Fibroblast of skin of right biceps (primary cell): ENCODE results near the gene PIGR.

ENCODE experiments used
- DNase-seq: peaks from one replicate; pipeline ENCODE4 v3.0.0-alpha.2; 2013

Gene PIGR

DNA sequence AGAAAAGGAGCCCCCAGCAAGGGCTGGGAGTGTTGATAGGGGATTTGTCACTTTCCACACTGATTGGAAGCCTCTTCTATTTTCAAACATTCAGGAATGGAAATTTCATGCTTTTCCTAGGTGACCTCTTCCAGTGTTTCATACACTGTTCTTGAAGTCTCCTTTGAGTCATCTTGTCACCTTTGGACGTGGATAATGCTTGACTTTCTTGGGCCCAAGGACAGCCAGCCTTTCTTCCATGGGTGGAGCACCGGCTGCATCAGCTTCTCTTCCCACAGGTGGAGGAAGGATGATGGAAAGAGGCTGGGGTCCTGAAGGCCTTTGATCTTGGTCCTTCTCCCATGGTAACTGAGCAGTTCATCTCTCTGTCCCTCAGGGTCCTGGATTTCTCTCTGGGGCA is 11.9 kb upstream of the PIGR start:
- no peak for DNase-seq

DNA sequence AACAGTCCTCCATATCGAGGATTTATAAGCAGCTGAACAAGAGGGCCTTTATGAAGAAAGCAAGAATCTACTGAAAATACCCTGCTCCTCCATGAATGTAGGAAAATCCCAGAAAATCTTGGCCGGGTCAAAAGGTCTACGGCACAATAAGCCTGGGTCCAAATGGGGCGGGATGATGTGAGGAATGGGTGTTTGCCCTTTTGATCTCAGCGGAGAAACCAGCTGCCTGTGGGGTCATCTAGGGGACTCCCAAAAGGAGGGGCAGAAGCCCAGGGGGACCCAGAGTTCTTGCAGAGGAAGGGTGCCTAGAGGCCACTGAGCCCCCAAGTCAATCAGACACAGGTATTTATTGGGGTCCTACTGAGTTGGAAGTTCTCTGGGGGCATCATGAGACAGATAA is 11.4 kb upstream of the PIGR start:
- no peak for DNase-seq

GRCh38 chr1:206955476-206956451 is 9.5 kb upstream of the PIGR start:
- DNase-seq, result peak; percentile 42

DNA sequence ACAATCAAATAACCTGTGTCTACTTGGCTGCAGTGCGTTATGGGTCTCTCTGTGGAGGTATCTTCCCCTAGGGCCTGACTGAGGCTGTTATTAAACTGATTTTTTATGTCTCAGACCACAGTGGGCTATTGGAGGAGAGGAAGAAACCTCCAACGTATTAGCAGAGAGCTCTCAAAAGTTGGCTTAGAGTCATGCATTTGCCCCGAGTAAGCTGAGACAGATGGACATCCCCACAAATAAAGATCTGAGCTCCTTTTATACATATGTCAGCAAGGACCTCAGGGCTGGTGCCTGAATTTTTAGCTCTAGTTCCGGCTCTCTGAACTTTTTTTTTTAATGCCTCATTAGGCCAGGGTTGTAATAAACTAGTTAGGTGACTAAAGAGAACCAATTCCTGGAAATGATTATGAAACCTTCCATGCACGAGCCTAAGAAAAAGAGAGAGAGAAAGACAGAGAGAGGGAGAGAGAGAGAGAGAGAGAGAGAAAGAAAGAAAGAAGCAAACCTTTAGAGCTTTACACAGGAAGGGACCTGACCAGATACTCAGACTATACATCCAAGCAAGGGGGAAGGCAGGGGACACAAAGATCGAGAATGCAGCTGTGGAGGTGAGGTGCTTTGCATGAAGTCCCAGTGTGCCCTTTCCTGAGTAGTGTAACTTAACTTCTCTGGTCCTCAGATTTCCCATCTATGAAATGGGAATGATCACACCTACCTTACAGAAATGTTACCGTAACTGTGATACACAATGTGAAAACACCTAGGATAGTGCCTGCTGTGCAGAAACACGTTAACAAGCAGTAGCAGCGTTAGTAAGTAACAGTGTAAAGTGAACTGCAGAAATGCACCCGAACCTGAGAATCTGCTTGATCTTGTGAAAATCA is 8.4 kb upstream of the PIGR start:
- no peak for DNase-seq

- DNase-seq, result no peak
Measured at GRCh38 chr1:206953626-206954025, 7.4 kb upstream of the PIGR start.

DNA sequence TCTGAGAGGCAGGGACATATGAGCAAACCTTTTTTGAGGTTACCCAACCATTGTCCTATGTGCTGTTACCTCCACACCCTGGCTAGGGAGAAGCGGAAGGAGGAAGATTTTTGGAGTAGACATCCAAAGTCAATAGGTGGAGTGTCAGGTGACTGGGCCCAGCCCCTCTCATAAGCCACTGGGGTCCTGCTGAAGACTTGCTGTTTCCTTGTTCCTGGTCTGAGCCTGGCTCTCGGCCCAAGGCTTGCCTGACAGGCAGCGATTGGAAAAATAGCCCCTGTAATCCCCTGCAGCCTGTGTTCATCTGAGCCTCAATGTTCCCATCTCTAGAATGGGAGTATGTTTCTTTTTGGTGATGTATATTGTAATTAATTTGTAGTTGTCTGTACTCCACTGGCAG is 6.9 kb upstream of the PIGR start:
- no peak for DNase-seq

- no peak for DNase-seq
Measured at GRCh38 chr1:206952171-206952570, 5.9 kb upstream of the PIGR start.

GRCh38 chr1:206951318-206952100 is 5.2 kb upstream of the PIGR start:
- DNase-seq, result no peak

GRCh38 chr1:206949641-206950040 is 3.4 kb upstream of the PIGR start:
- no peak for DNase-seq

DNA sequence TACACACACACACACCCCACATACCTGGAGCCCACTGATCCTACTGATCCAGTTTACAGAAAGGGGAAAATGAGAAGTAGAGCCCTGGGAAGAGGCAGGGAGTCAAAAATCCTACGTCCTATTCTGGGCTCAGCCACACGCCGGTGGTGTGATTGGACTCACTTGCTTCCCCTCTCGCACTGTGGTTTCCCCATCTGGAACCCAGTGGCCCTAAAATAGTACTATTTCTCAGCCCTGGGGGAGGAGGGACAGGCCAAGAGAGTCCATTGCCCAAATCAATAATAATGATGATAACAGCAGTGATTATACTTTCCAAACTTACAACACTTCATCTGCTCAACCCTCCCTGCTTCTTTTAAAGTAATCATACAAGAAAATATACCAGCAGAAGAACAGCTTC is 2.9 kb upstream of the PIGR start:
- DNase-seq, result no peak

DNA sequence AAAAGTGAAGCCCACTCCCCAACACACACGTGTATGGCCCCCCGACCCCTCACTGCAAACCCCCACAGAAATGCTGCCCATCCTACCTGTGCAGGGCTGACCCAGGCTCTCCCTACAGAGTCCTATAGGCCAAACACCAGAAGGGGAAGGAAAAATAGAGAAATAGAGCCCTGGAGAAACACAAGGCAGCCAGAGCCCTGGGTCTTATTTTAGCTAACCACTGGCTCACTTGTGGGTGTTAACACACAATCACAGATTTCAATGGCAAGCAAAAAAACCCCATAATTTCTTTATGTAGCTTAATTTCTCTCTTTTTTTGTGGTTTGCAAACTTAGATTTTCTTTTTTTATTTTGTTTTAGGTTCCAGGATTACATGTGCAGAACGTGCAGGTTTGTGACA is 989 bp upstream of the PIGR start:
- DNase-seq, result no peak

DNA sequence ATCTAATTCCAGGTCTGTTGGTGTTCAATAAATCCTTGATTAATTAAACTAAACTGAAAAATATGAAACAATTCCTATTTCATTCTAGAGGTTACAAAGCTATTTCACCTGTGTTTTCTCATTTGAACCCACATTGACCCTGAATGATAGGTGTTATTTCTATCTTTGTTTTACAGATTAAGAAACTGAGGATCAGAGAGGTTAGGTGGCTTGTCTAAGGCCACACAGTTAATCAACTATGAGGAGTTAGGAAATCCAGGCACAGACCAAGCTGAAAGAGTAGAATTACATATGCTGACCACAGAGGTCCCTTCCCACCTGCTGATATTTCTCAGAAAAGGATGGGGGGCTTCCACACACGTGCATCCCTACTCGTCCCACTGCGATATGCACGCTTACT is 487 bp downstream of the PIGR start:
- no peak for DNase-seq

GRCh38 chr1:206944703-206945102 is 1.6 kb downstream of the PIGR start:
- DNase-seq, result no peak

DNA sequence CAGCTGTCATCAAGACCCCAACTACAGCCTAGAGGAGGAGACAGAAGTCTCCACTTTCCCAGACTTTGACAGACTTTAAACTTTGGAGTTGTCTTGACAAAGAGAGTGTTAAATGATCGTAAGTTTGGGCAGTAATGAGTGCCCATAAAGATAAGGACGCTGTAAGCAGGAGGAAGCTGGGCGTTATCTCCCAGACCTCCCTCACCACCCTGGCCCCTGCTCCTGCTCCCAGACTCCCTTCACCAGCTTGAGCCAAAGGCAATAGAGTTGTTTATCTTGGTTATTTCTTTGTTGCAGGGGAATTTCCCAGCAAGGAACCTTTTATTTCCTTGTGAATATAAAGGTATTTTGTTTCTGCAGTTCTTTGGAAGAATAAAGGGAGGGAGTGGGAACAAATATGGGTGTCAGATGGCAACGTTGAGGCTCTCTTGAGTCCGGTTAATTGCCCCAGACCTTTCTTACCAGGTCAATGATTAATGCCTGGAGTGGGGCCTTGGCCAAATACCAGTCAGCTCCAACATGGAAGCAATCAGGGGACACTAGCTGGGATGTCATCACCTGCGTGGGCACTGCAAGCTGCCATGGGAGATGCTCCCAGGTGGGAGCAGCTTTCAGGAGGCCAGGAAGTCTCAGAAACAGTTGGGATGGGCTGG is 4.4 kb downstream of the PIGR start:
- no peak for DNase-seq

DNA sequence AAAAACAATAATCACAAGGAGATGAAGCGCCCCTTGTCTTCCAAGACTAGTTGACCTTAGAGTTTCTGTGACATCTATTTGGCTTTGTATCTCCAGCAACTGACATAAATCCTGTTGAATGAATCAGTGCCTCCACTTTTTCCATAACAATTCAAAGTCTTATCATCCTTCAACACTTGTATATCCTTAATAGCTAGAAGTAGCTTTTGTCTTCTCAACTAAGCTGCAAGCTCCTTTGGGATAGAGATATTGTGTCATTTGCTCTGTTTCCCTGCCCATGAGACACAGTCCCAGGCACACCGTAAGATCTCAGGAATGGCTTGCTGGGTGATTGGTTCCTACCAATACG is 5.7 kb downstream of the PIGR start:
- no peak for DNase-seq

- DNase-seq, result no peak
Measured at GRCh38 chr1:206939841-206940587, 6.3 kb downstream of the PIGR start.

DNA sequence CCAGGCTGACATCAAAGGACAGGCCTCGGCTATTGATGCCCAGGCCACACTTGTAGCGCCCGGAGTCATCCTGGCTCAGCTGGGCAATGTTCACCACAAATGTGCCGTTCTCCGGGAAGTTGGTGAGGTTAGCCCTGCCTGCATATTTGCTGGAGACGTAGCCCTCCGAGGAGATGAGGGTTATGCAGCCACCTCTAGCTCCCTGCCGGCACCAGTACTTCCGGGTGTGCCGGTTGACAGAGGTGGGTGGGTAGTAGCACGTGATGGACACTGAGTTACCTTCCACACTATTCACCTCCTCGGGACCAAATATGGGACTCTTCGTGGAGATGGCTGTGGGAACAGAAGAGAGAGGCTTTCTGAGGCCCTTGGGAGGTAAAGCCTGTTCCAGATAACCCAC is 7.1 kb downstream of the PIGR start:
- DNase-seq, result no peak

DNA sequence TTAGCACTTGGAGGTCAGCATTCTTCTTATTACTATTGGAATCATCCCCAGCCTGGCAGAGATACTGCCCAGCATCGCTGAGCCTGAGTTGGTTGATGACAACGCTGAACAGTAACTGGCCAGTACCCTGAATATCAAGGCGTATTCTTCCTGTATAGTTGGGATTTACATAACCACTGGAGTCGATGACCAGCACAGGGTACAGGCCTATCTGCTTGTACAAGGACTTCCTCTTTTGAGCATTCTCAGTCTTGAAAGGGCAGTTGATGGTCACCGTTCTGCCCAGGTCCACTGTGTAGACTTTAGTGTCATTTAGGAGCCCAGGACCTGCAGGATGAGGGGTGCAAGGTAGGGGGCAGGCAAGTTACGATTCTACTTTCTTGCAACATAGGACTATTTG is 8.8 kb downstream of the PIGR start:
- no peak for DNase-seq

DNA sequence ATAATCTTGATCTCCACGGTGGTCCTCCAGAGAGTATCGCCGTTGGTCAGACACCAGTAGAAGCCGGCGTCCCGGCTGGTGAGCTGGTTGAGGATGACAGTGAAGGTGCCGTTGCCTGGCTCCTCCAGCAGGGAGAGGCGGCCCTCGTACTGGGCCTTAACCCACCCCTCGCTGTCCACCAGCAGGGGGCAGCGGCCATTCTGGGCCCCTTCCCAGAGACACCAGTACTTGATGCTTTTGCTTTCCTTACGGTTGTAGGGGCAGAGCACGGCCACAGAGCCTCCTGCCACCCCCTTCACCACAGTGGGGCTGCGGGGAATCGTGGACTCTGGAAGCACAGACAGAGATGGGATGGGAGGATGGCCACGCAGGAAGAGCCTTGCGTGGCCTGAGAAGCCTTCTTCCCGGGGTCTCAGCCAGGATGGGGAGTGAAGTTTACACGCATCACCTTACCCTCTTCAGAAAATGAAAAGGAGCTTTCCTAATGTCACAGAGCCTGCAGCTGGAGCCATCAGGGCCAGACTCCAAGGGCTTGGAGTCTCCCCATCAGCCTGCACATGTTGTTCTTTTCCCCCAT is 10.7 kb downstream of the PIGR start:
- DNase-seq, result peak; percentile 15

DNA sequence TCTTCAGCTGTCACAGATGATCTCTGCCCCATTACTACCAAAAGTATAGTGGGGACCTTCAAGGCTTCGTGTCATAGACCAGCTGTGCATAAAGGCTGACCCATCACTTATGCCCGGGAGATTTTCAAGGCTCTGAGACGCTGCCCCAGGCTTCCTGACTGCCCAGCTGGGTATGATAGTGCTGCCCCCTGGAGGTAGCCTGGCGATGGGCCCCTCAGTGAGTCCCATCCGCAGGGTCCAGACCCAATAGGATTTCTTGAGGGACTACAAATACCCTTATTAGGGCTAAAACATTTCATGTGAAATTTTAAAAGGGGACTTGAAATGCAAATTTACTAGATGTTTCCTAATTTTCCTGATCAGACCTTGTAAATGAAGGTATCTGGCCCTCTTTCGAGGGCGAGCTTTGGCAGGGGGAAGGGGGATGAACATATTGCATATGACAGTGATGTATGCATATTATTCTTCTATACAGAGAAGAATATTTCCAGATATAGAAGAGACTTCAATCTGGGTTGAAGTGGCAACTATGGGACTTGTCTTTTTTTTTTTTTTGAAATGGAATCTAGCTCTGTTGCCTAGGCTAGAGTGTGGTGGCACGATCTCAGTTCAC is 12.8 kb downstream of the PIGR start:
- DNase-seq, result no peak

DNA sequence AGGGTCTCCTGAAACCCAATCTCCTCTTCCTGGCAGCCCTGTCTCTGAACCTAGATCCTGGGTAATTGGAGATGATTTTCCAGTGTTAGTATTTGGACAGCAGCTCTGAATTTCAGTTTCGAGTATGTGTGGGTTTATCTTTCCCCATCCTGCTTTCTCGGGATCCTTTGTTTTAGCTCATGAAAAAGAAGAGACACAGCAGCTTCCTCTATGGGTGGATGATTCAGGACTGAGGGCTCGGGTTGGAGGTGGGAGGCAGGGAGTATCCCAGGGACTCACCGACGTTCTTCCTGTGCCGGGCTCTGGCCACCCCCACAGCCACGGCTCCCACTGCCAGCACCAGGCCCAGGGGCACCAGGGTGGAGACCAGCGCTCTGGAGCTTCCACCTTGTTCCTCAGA is 14.1 kb downstream of the PIGR start:
- no peak for DNase-seq
